K562 (cell line): ENCODE data around the gene DYSF. TPM values are rescaled to one million over a fixed set of nuclear protein-coding genes. Genes with fewer than 3 reads are reported as not detected.

Experiments
- ATAC-seq: fragments of 200-7000 bp; cut with Tn5 transposase; 3 replicates; pipeline ENCODE4 v1.9.1; 2020; ENCODE audit warnings: moderate library complexity
- BruUV-seq: library from RNA; stranded (reverse); fragments of 400-500 nt; replicated peaks from 2 replicates; lab custom pipeline; 2021; lab: Mats Ljungman, UMichigan
- CTCF ChIA-PET: fragments of 300-600 bp; formaldehyde crosslinking; extraction: SDS; loops from one replicate; lab custom pipeline; 2021; ENCODE audit warnings: low intra/inter-chr PET ratio; lab: Yijun Ruan, JAX
- POLR2A ChIA-PET: fragments of 300-600, 350-650 bp; sonication (Branson Sonifier 250); formaldehyde crosslinking; extraction: SDS; loops from one replicate; lab custom pipeline; 2021; ENCODE audit warnings: antibody characterized with exemption, inconsistent platforms; lab: Yijun Ruan, JAX
- DNase-seq, 4 experiments: peaks; one replicate each; pipeline versions ENCODE4 v3.0.0 to v3.0.0-alpha.2; 2011 to 2018; ENCODE audit warnings: low spot score in 3 of 4, mixed read lengths in 3 of 4; ENCODE audit errors: extremely low read depth in 1 of 4
- FAIRE-seq: peaks from 2 replicates; lab custom pipeline; 2011; peaks lifted over from hg19 to GRCh38; lab: Jason Lieb, UNC
- H2AFZ ChIP-seq: 2 replicates; pipeline ENCODE4 v1.6.0; 2011; ENCODE audit warnings: low read depth, low read length, control low read depth, inconsistent platforms
- H3K27ac ChIP-seq: fragments of 200-600 bp; 3 replicates; pipeline ENCODE4 v1.8.0; 2011; ENCODE audit warnings: low read depth, mild to moderate bottlenecking, control low read depth, inconsistent platforms, low read length, moderate library complexity, mixed read lengths; ENCODE audit errors: extremely low read depth
- H3K27me3 ChIP-seq, 2 experiments: fragments of 300-600 bp in 1 of 2; 2 replicates in 1 of 2; 3 replicates in 1 of 2; pipeline versions ENCODE4 v1.6.0 to v1.8.0; 2011; ENCODE audit warnings: inconsistent platforms in 2 of 2, low read length in 2 of 2, mild to moderate bottlenecking in 1 of 2, mixed read lengths in 1 of 2, moderate library complexity in 1 of 2; ENCODE audit not compliant: control insufficient read depth in 2 of 2, insufficient read depth in 2 of 2
- H3K36me3 ChIP-seq: fragments of 300-600 bp; 3 replicates; pipeline ENCODE4 v1.8.0; 2011; ENCODE audit warnings: mild to moderate bottlenecking, low read length, inconsistent platforms; ENCODE audit not compliant: control insufficient read depth, insufficient read depth
- H3K4me1 ChIP-seq, 2 experiments: fragments of 200-600 bp in 1 of 2; replicated peaks in 1 of 2; 2 replicates in 1 of 2; 3 replicates in 1 of 2; pipeline versions ENCODE4 v1.5.1 to v1.8.0; 2011; ENCODE audit warnings: inconsistent platforms in 2 of 2, low read length in 2 of 2, mild to moderate bottlenecking in 1 of 2, mixed read lengths in 1 of 2, moderate library complexity in 1 of 2; ENCODE audit not compliant: control insufficient read depth in 2 of 2, insufficient read depth in 2 of 2
- H3K4me2 ChIP-seq: 2 replicates; pipeline ENCODE4 v1.6.1; 2011; ENCODE audit warnings: low read length, control low read depth, inconsistent platforms, mixed read lengths; ENCODE audit not compliant: insufficient read depth
- H3K4me3 ChIP-seq: fragments of 200-600 bp; sonication (generic), shearing (Covaris generic); 2 replicates; pipeline ENCODE4 v1.5.1; 2016; ENCODE audit warnings: control low read depth, inconsistent platforms
- H3K79me2 ChIP-seq: fragments of 200-600 bp; 3 replicates; pipeline ENCODE4 v1.8.0; 2011; ENCODE audit warnings: low read length, inconsistent platforms; ENCODE audit not compliant: control insufficient read depth, insufficient read depth
- H3K9ac ChIP-seq, 2 experiments: 2 replicates each; pipeline versions ENCODE4 v1.6.0 to v1.6.1; 2011; ENCODE audit warnings: low read depth in 2 of 2, low read length in 2 of 2, control low read depth in 1 of 2, inconsistent platforms in 1 of 2, mild to moderate bottlenecking in 1 of 2, mixed read lengths in 1 of 2; ENCODE audit not compliant: insufficient read depth in 1 of 2
- H3K9me1 ChIP-seq: one replicate; pipeline ENCODE4 v1.6.0; 2011; ENCODE audit warnings: inconsistent platforms, mild to moderate bottlenecking, low read length, moderate library complexity; ENCODE audit not compliant: control insufficient read depth, insufficient read depth
- H3K9me3 ChIP-seq: replicated peaks from 2 replicates; pipeline ENCODE4 v1.5.1; 2011; ENCODE audit warnings: low read depth, low read length, inconsistent platforms; ENCODE audit not compliant: control insufficient read depth, insufficient read depth
- H4K20me1 ChIP-seq: replicated peaks from 2 replicates; pipeline ENCODE4 v1.6.1; 2011; ENCODE audit warnings: low read length, inconsistent platforms, mixed read lengths; ENCODE audit not compliant: control insufficient read depth, insufficient read depth
- BCLAF1 ChIP-seq, 2 experiments: fragments of 450-650 bp in 1 of 2; IDR thresholded peaks; 2 replicates each; pipeline ENCODE4 v1.6.1; 2011 to 2017; ENCODE audit warnings: low read depth in 2 of 2, antibody characterized with exemption in 1 of 2, borderline replicate concordance in 1 of 2, low read length in 1 of 2, mild to moderate bottlenecking in 1 of 2, mixed read lengths in 1 of 2; ENCODE audit not compliant: control insufficient read depth in 1 of 2
- ESRRA ChIP-seq: fragments of 450-650 bp; IDR thresholded peaks from 2 replicates; pipeline ENCODE4 v1.6.1; 2014; ENCODE audit warnings: low read depth, mild to moderate bottlenecking, moderate library complexity, borderline replicate concordance
- PREB ChIP-seq: sonication (generic); formaldehyde crosslinking; IDR thresholded peaks from 2 replicates; pipeline ENCODE4 v1.8.1; 2023; ENCODE audit warnings: mild to moderate bottlenecking, missing genetic modification reagents
- WGBS: fragments of 100-300 bp; shearing (Covaris generic); methylation state at CpG from one replicate; pipeline ENCODE4 v1.1.6; 2016; ENCODE audit warnings: low coverage, mixed read lengths; ENCODE audit not compliant: insufficient coverage; ENCODE audit errors: missing lambda C conversion rate; 5-methylcytosine and 5-hydroxymethylcytosine counted together
- in situ Hi-C: fragments of 300-500 bp; cut with MboI; formaldehyde crosslinking; loops from 4 replicates; pipeline ENCODE4 v1.15.0; 2018; ENCODE audit warnings: inconsistent platforms, mixed read lengths
- intact Hi-C: fragments of 100-400 bp; cut with micrococcal nuclease; formaldehyde crosslinking; loops from 2 replicates; pipeline ENCODE4 v1.14.2; 2022
- polyA plus RNA-seq, 8 experiments: library from polyadenylated mRNA; depleted of rRNA in 4 of 8; stranded (reverse) in 5 of 8; unstranded in 3 of 8; fragments of >200 nt; fragmentation: Nextera tagmentation in 2 of 8; fragmentation: Illumina TruSeq in 1 of 8; extraction: Ambion mirVana in 2 of 8; extraction: Trizol in 1 of 8; gene quantifications; 2 replicates each; pipeline versions ENCODE4 v1.2.1 to v1.2.3, GENCODE V29; 2011 to 2014; ENCODE audit warnings: inconsistent platforms in 1 of 8, missing spikeins in 1 of 8
- total RNA-seq, 7 experiments: library from RNA; depleted of rRNA in 6 of 7; stranded (reverse); fragments of >200 nt in 6 of 7; fragmentation: Illumina TruSeq in 2 of 7; extraction: Trizol in 2 of 7; gene quantifications; 2 replicates each; pipeline versions ENCODE4 v1.2.1 to v1.2.3, GENCODE V29; 2011 to 2021; ENCODE audit warnings: low replicate concordance in 1 of 7

The DYSF gene
- total and polyA plus RNA-seq, 9 of the 15 experiments (the other 6 are each of a cell fraction or from before 2014, with no cell fraction given): 0.01 to 0.80 (median 0.29) TPM

- TF ChIP-seq BCLAF1 (IDR thresholded peaks at IDR 0.05; ENCODE audit: borderline replicate concordance in 1 of 2, control insufficient read depth in 1 of 2, low read depth in 2 of 2, low read length in 1 of 2): no peak
- TF ChIP-seq, all 486 proteins: peak for 0
These were observed 9.9 kb downstream of the DYSF start (continued) for GRCh38 chr2:71463342-71463654.

GRCh38 chr2:71464389-71464788, 11.0 kb downstream of the DYSF start:
- Histone ChIP-seq H3K79me2 (no peaks in the 10 kb centered on the region), H2AFZ (no peak overlapping the region), H3K9me3 (peaks cover 4% of the 10 kb centered on the region; the same call in 1 of the 2 replicates), H3K9me1 (no peaks in the 10 kb centered on the region), H3K9ac (no peak overlapping the region), H3K27ac (no peak overlapping the region), H3K27me3 (peaks cover 10 to 31% of the 10 kb centered on the region in 2 experiments; a peak in 3 of 5 replicates), H3K4me2 (no peak overlapping the region), H4K20me1 (no peaks in the 10 kb centered on the region), H3K4me1 (peaks cover 0 to 9% of the 10 kb centered on the region in 2 experiments; a peak in 2 of 5 replicates), H3K4me3 (no peak overlapping the region), H3K36me3 (no peaks in the 10 kb centered on the region)
- ChIA-PET CTCF (no interaction called here), POLR2A (interaction anchor here (1.3 kb wide), 1 partner anchor 9 kb away, joined by 3 read pairs; no protein-coding TSS in a partner anchor)
- FAIRE-seq (no peak), ATAC-seq (no peak), DNase-seq (no peak)
- in situ Hi-C loops: no loop called here
- peak; percentile 66; the same call in 1 of the 2 replicates for TF ChIP-seq ESRRA
- no peak for TF ChIP-seq PREB (CRISPR knock-in tag)
- no TSS peak for BruUV-seq
- intact Hi-C loops: no loop called here
- 31% methylated on average over 6 of the region's 6 CpGs for WGBS
